Gastroesophageal sphincter (tissue), 4 donors: ENCODE results near the gene STK32C. TPM values are rescaled to one million over a fixed set of nuclear protein-coding genes. Genes with fewer than 3 reads are reported as not detected.

Experiments used
- ATAC-seq: fragments of 150-250 bp; one replicate; pipeline ENCODE4 v1.9.1; 2016; ENCODE audit warnings: mild to moderate bottlenecking, moderate library complexity
- H3K27ac ChIP-seq, 4 donors: fragments of 200-600 bp; sonication (generic) in 3 of 4; 1 replicate in 3 of 4; 2 replicates in 1 of 4; pipeline ENCODE4 v1.5.1; 2016 to 2019
- H3K27me3 ChIP-seq: fragments of 200-600 bp; sonication (generic); one replicate; pipeline ENCODE4 v1.5.1; 2019
- H3K36me3 ChIP-seq, 2 donors: fragments of 200-600 bp; sonication (generic); one replicate each; pipeline ENCODE4 v1.5.1; 2019; ENCODE audit warnings: control low read depth in 1 of 2
- H3K4me1 ChIP-seq, 3 donors: fragments of 200-600 bp; sonication (generic); 1 replicate in 2 of 3; 2 replicates in 1 of 3; pipeline ENCODE4 v1.5.1; 2016 to 2019; ENCODE audit warnings: control low read depth in 2 of 3
- H3K4me3 ChIP-seq, 2 donors: fragments of 200-600 bp; sonication (generic); one replicate each; pipeline ENCODE4 v1.5.1; 2019; ENCODE audit warnings: mild to moderate bottlenecking in 1 of 2, moderate library complexity in 1 of 2
- H3K9me3 ChIP-seq, 3 donors: fragments of 200-600 bp; sonication (generic); one replicate each; pipeline ENCODE4 v1.5.1; 2017 to 2019; ENCODE audit warnings: control low read depth in 2 of 3
- CTCF ChIP-seq, 4 experiments: fragments of 200-600 bp in 2 of 4; fragments of 450-650 bp in 2 of 4; sonication (generic) in 1 of 4; IDR thresholded peaks; one replicate each; pipeline ENCODE4 v1.5.1; 2017 to 2019; ENCODE audit warnings: antibody characterized with exemption in 4 of 4, mild to moderate bottlenecking in 2 of 4, moderate library complexity in 2 of 4
- EP300 ChIP-seq: sonication (generic); formaldehyde crosslinking; IDR thresholded peaks from one replicate; pipeline ENCODE4 v1.6.1; 2017; ENCODE audit warnings: antibody characterized with exemption, mild to moderate bottlenecking
- POLR2A ChIP-seq, 2 donors: fragments of 450-650 bp; IDR thresholded peaks; one replicate each; pipeline ENCODE4 v1.6.1; 2017; ENCODE audit warnings: antibody characterized with exemption in 2 of 2, mild to moderate bottlenecking in 2 of 2, moderate library complexity in 1 of 2
- POLR2AphosphoS5 ChIP-seq: sonication (generic); formaldehyde crosslinking; IDR thresholded peaks from one replicate; pipeline ENCODE4 v1.6.1; 2017; ENCODE audit warnings: antibody characterized with exemption
- WGBS, 2 donors: methylation state at CpG; one replicate each; pipeline ENCODE4 v1.1.5; 2018; ENCODE audit warnings: low coverage in 1 of 2; 5-methylcytosine and 5-hydroxymethylcytosine counted together
- total RNA-seq, 4 donors: library from RNA; depleted of rRNA; stranded (reverse); fragments of >200 nt; gene quantifications; one replicate each; pipeline ENCODE4 v1.1.0, GENCODE V29; 2016

Gene STK32C
- total RNA-seq, 4 donors from 2014 or later = 3.8 to 13.0 (median 5.1) TPM

- Histone ChIP-seq H3K9me3 (no peaks in the 10 kb centered on the region), H3K4me1 (peaks cover 0 to 46% (median 13%) of the 10 kb centered on the region in 3 donors), H3K4me3 (peak overlapping the region; percentile 85 to 87), H3K27me3 (no peaks in the 10 kb centered on the region), H3K27ac (peak overlapping the region in 3 of 4 donors; percentile 69 to 93 (median 83)), H3K36me3 (peaks cover 0 to 13% of the 10 kb centered on the region in 2 donors)
- TF ChIP-seq POLR2A (IDR thresholded peaks at IDR 0.05) (no peak), CTCF (IDR thresholded peaks at IDR 0.05) (no peak), POLR2AphosphoS5 (no peak), EP300 (no peak)
- WGBS, 2 donors = 0 to 8% methylated on average over 3 to 5 of the region's 16 CpGs
- ATAC-seq = no peak
These were observed 24.6 kb upstream of the STK32C start for GRCh38 chr10:132332433-132332754.

- TF ChIP-seq POLR2A (IDR thresholded peaks at IDR 0.05) (peak; percentile 38 to 54), EP300 (no peak), POLR2AphosphoS5 (peak; percentile 74), CTCF (IDR thresholded peaks at IDR 0.05) (peak in 2 of 4 experiments; percentile 5 to 21)
- H3K9me3 ChIP-seq = no peaks in the 10 kb centered on the region
- peaks cover 0 to 13% of the 10 kb centered on the region in 2 donors for H3K36me3 ChIP-seq
- WGBS, 2 donors = 0% methylated on average over 1 of the region's 89 CpGs; no CpG with 5 or more reads in 1 of the 2 donors
- ATAC-seq = peak; percentile 95
- no peaks in the 10 kb centered on the region for H3K27me3 ChIP-seq
- peak within 1 kb of the TSS; percentile 68 to 93 (median 84) for H3K27ac ChIP-seq
- H3K4me1 ChIP-seq = peaks cover 0 to 46% (median 13%) of the 10 kb centered on the region in 3 donors
- H3K4me3 ChIP-seq = peak within 1 kb of the TSS; percentile 85 to 87
These were observed 24.1 kb upstream of the STK32C start, which contains the start of gene LRRC27 for GRCh38 chr10:132331601-132332432. LRRC27 (plus strand) TSS chr10:132332193; CDS start chr10:132333525, 1,332 bp downstream.

- 94 to 97% methylated on average over 3 to 4 of the region's 8 CpGs for WGBS, 2 donors
- Histone ChIP-seq H3K9me3 (no peaks in the 10 kb centered on the region), H3K27me3 (no peaks in the 10 kb centered on the region), H3K36me3 (peaks cover 0 to 5% of the 10 kb centered on the region in 2 donors), H3K4me1 (peaks cover 0 to 46% (median 13%) of the 10 kb centered on the region in 3 donors), H3K27ac (peak overlapping the region in 2 of 4 donors; percentile 19 to 83), H3K4me3 (peak overlapping the region in 1 of 2 donors; percentile 85)
- ATAC-seq = no peak
- no peak for TF ChIP-seq CTCF (IDR thresholded peaks at IDR 0.05)
- TF ChIP-seq EP300 = no peak
- no peak for TF ChIP-seq POLR2A (IDR thresholded peaks at IDR 0.05)
- TF ChIP-seq POLR2AphosphoS5 = no peak
These were observed 22.7 kb upstream of the STK32C start for GRCh38 chr10:132330486-132330833.

- Histone ChIP-seq H3K9me3 (no peaks in the 10 kb centered on the region), H3K4me3 (peak overlapping the region in 1 of 2 donors; percentile 85), H3K27ac (peak overlapping the region in 2 of 4 donors; percentile 19 to 83), H3K36me3 (peaks cover 0 to 5% of the 10 kb centered on the region in 2 donors), H3K4me1 (peaks cover 0 to 46% (median 13%) of the 10 kb centered on the region in 3 donors), H3K27me3 (no peaks in the 10 kb centered on the region)
- no peak for TF ChIP-seq CTCF (IDR thresholded peaks at IDR 0.05)
- no peak for TF ChIP-seq POLR2A (IDR thresholded peaks at IDR 0.05)
- no peak for TF ChIP-seq POLR2AphosphoS5
- TF ChIP-seq EP300 = no peak
- 64 to 77% methylated on average over 19 to 21 of the region's 23 CpGs for WGBS, 2 donors
- no peak for ATAC-seq
These were observed 22.1 kb upstream of the STK32C start for GRCh38 chr10:132329565-132330485.
